ENCODE measurements around the gene LHFPL6.

- no peak for TF ChIP-seq CTCF (IDR thresholded peaks at IDR 0.05; ENCODE audit: low read depth, low read length)
- no peak for TF ChIP-seq POLR2A (IDR thresholded peaks at IDR 0.05; ENCODE audit: extremely low read depth, insufficient read length)
Observed at GRCh38 chr13:39587939-39588338, 15.1 kb downstream of the LHFPL6 start.
